ENCODE data around the gene FSTL3.
A peak's percentile ranks its signal among the peaks of the same experiment; 100 is the strongest.
"Not testable (repeated sequence)": the region's sequence is repeated elsewhere in the genome, so short reads cannot be mapped to it uniquely, and the experiment has no call there.

FSTL3 gene

DNA sequence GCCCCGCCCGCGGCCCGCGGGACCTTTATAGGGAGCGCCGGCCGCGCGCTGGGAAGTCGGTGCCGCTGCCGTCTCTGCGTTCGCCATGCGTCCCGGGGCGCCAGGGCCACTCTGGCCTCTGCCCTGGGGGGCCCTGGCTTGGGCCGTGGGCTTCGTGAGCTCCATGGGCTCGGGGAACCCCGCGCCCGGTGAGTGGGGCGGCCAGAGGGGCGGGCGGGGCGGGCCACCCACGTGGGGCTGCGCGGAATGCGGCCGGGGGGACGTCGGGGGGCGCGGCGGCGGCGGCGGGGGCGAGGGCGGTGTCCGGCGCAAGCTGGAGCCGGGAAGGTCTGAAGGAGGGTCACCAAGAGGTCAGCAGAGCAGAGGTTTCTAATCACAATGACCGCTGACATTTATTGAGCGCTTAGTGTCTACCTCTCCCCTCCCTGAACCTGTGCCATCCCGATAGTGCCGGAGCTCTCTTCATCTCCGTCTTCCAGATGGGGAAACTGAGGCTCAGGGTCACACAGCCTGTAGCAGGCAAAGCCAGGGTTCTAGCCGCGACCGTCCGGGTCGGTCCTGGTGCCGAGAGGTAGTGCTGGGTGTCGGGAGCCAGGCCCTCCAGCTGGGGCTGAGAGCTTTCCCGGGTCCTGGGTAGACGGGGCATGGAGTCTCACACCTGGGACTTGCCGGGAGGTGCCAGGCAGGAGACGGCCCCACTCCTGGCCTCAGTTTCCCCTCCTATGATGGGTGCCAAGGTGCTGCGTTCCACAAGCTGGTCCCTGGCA is at the start of gene FSTL3:
FSTL3 (plus strand) TSS at position 54 of the 767 bp plus-strand sequence; CDS start at position 86, 32 bp downstream.
- Mint-ChIP-seq H3K36me3 (no peaks in the 10 kb centered on the region), H3K27me3 (peaks cover 7% of the 10 kb centered on the region), H3K4me3 (peak within 1 kb of the TSS; percentile 51), H3K27ac (no peak within 1 kb of the TSS), H3K9me3 (ENCODE audit: low read depth) (no peaks in the 10 kb centered on the region), H3K4me1 (ENCODE audit: low read depth) (peaks cover 8% of the 10 kb centered on the region)

DNA sequence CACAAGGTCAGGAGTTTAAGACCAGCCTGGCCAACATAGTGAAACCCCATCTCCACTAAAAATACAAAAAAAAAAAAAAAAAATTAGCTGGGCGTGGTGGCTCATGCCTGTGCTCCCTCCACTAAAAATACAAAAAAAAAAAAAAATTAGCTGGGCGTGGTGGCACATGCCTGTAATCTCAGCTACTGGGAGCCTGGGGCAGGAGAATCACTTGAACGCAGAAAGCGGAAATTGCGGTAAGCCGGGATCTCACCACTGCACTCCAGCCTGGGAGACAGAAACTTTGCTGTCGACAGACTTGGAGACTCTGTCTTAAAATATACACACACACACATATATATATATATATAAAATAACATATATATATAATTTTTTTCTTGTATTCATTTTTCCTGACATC is 49.6 kb upstream of the FSTL3 start:
- not testable (repeated sequence) for H3K4me3 Mint-ChIP-seq; H3K27ac Mint-ChIP-seq; H3K9me3 Mint-ChIP-seq (ENCODE audit: low read depth); H3K27me3 Mint-ChIP-seq; H3K36me3 Mint-ChIP-seq
- H3K4me1 Mint-ChIP-seq (ENCODE audit: low read depth) = peaks cover 19% of the 10 kb centered on the region

DNA sequence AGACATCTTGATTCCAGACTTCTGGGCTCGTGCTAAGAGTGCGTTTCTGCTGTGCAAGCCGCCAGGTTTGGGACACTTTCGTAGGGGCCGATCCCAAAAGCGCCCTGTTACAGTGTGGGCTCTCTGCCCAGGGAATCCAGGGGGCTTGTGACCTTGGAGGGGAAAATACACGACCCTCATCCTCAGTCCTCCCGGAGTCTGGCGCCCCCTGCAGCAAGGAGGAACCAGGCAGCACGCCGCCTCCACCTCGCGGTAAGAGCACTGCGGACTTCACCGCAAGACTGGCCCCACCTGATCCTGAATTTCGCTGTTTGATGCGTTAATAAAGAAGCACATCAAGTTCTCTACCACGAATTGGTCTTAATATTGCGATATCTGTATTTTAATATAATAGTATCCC is 48.0 kb upstream of the FSTL3 start:
- H3K27ac Mint-ChIP-seq = no peak overlapping the region
- no peaks in the 10 kb centered on the region for H3K9me3 Mint-ChIP-seq (ENCODE audit: low read depth)
- H3K36me3 Mint-ChIP-seq = peaks cover 4% of the 10 kb centered on the region
- H3K4me3 Mint-ChIP-seq = no peak overlapping the region
- H3K4me1 Mint-ChIP-seq (ENCODE audit: low read depth) = peaks cover 24% of the 10 kb centered on the region
- H3K27me3 Mint-ChIP-seq = no peaks in the 10 kb centered on the region

DNA sequence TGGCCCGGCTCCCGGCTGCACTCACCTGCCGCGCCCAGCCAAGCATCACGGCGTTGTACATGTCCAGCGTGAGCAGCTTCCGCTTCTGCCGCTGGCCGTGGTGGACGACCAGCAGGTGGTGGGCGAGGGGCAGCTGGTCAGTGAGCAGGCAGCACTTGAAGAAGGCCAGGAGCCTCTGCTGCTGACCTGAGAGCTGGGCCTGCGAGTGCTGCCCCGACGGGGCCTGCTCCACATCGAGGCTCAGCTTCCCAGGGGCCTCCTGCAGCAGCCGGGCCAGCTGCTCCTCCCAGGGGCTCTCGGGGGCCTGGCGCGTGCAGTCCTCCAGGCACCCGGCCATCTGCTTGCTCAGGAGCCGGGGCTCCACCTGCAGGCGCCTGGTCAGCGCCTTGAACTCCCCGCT is 46.7 kb upstream of the FSTL3 start:
- not testable (repeated sequence) for H3K27ac Mint-ChIP-seq; H3K4me3 Mint-ChIP-seq; H3K36me3 Mint-ChIP-seq; H3K9me3 Mint-ChIP-seq (ENCODE audit: low read depth); H3K27me3 Mint-ChIP-seq
- H3K4me1 Mint-ChIP-seq (ENCODE audit: low read depth) = peaks cover 33% of the 10 kb centered on the region

DNA sequence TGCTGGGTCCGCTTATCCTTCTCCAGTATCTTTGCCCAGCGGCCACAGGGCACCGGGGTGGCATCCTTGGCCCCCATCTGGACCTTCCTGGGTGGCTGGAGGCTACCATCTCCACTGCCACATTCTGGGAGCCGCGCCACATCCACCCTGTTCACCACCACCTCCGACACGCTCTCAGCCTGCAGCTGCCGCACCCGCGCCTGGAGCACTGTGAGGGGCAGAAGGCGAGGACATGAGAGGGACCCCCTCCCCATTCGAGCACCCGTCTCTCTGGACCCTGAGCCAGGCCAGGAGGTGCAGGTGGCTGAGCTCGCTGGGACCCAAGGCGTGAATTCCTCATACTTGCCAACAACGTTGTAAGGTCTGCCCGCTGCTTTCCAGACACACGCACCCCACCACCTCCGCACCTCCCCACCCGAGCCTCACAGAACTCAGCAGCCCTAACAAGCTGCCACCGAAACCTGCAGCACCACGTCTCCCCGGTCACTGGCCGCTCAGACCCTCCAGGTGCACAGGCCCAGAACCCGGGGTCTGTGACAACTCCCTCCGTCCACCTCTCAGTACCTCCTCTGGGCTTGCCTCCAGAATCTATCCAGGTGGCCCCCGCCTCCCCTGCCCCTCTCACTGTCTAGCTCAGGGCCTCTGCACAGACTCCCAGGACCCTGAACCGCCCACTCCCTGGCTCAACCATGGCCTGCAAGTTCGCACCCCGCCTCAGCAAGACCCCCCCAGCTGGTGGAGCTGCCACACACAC is 46.1 kb upstream of the FSTL3 start:
- Mint-ChIP-seq H3K27me3 (no peaks in the 10 kb centered on the region), H3K36me3 (peaks cover 4% of the 10 kb centered on the region), H3K4me3 (no peak overlapping the region), H3K27ac (no peak overlapping the region), H3K9me3 (ENCODE audit: low read depth) (no peaks in the 10 kb centered on the region), H3K4me1 (ENCODE audit: low read depth) (peaks cover 33% of the 10 kb centered on the region)

DNA sequence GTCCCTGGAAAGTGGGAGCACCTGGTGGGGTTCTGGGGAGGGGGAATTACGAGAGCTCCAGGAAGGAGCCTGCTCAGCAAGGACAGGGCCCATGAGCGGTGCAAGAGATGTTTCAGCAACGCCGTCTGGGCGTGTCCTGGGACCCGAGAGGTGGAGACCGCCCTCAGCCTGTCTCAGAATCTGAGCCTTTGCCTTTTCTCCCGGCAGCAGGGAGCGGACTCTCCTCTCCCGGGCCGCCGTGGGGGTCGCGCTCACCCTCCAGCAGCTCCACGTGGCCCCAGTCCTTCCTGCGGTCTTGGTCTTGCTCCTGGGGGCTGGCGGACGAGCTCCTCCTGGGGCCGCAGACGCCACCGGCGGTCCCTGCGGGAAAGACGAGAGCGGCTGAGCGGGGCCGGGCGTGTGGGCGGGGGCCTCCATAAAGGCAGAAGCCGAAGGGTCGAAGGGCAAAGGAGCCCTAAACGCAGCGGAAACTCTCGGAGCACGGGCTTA is 43.6 kb upstream of the FSTL3 start:
- Mint-ChIP-seq H3K27me3 (no peaks in the 10 kb centered on the region), H3K9me3 (ENCODE audit: low read depth) (no peaks in the 10 kb centered on the region), H3K4me1 (ENCODE audit: low read depth) (peaks cover 32% of the 10 kb centered on the region), H3K36me3 (peaks cover 2% of the 10 kb centered on the region), H3K4me3 (peak overlapping the region; percentile 96), H3K27ac (peak overlapping the region; percentile 93)

DNA sequence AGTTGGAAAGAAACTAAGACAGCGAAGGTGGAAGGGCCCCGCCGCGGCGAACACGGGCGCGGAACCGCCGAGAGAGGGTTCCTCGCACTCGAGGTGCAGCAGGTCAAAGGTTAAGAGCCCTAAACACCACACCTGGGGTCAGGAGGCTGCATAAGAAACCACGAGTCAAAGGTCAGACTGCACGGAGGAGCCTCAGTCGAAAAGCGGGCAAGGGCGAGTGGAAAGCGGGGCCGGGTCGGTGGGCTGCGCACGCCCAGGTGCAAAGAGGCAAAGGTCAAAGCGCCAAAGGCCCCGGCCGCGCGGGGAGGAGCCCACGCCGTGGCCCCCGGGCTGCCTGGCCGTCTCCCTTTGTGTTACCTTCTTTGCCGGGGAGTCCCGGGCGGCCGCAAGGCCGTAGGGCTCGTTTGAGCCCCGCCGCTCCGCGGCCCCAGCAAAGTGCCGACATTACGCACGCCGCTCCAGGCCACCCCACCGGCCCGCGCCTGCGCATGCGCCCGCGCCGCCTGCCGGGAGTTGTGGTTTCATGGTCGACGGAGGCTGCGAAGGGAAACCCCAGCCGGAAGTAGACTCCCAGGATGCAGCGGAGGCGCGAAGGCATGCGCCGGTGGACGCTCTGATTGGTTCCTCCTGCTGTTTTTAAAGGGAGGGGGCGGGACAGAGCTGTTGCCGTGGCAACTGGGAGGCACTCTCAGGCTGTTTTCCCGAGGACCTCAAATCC is 43.0 kb upstream of the FSTL3 start, which contains the start of gene POLRMT:
POLRMT (minus strand) TSS at position 470 of the 718 bp plus-strand sequence; CDS start at position 445, 25 bp downstream.
- no peaks in the 10 kb centered on the region for H3K27me3 Mint-ChIP-seq
- H3K36me3 Mint-ChIP-seq = peaks cover 2% of the 10 kb centered on the region
- H3K27ac Mint-ChIP-seq = peak within 1 kb of the TSS; percentile 93
- H3K9me3 Mint-ChIP-seq (ENCODE audit: low read depth) = no peaks in the 10 kb centered on the region
- H3K4me1 Mint-ChIP-seq (ENCODE audit: low read depth) = peaks cover 32% of the 10 kb centered on the region
- H3K4me3 Mint-ChIP-seq = peak within 1 kb of the TSS; percentile 96

DNA sequence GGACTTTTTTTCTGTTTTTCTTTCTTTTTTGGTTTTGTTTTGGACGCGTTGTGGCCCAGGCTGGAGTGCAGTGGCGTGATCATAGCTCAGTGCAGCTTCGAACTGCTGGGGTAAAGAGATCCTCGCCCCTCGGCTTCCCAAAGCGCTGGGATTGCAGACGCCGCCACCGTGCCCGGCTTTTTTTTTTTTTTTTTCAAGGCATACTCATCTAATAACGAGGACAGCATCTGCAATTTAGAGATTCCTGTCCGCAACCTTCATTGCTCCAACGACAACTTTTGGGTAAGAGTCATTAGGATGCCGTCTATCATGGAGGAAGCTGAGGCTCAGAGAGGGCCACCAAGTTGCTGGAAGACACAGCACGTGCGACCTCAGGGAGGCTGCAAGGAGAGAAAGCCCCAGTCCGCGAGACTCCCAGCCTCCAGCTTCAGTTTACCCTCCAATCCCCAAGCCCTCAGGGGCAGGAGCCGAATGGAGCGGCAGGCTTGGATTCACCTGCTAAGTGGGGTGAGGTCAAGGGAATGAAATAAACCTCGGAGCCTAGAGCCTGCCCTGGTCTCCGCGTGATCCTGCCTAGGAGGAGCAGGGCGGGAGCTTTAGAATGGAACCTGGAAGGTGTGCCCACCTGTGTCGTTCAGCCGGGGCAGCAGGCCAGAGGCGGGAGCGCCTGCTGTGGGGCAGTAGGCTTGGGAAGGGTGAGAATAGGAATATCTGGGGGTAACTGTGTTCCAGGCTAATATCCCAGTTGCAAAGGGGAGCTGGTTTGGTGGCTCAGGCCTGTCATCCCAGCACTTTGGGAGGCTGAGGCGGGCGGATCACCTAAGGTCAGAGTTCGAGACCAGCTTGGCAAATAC is 42.2 kb upstream of the FSTL3 start:
- Mint-ChIP-seq H3K27ac (peak overlapping the region; percentile 83), H3K27me3 (no peaks in the 10 kb centered on the region), H3K36me3 (peaks cover 1% of the 10 kb centered on the region), H3K4me3 (peak overlapping the region; percentile 96), H3K9me3 (ENCODE audit: low read depth) (no peaks in the 10 kb centered on the region), H3K4me1 (ENCODE audit: low read depth) (peaks cover 30% of the 10 kb centered on the region)

DNA sequence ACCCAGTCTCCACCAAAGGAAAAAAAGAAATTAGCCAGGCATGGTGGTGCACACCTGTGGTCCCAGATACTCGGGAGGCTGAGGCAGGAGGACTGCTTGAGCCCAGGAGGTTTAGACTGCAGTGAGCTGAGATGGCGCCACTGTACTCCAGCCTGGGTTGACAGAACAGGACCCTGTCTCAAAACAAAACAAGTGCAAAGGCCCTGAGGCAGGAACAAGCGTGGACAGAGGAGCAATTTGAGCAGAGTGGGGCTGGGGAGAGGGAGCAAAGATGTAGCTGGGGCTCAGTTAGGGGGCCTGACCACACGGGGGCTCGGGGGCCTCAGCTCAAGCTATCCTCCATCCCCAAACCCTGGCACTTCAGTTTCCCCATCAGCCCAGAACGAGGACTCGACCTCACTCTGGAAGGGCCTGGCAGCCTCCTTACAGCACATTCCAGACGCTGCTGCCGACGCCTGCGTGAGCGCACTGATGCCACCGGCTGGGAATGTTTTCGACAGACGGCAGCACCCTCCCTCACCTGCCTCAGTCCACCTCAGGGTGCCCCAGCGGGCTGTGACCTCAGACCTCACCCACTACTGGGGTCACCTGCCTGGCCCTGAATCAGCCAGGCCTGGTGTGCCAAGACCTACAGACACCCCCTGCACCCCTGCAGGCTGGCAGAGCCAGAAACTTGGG is 41.1 kb upstream of the FSTL3 start:
- H3K9me3 Mint-ChIP-seq (ENCODE audit: low read depth) = no peaks in the 10 kb centered on the region
- H3K36me3 Mint-ChIP-seq = no peaks in the 10 kb centered on the region
- no peaks in the 10 kb centered on the region for H3K27me3 Mint-ChIP-seq
- no peak overlapping the region for H3K4me3 Mint-ChIP-seq
- H3K27ac Mint-ChIP-seq = no peak overlapping the region
- H3K4me1 Mint-ChIP-seq (ENCODE audit: low read depth) = peaks cover 31% of the 10 kb centered on the region

DNA sequence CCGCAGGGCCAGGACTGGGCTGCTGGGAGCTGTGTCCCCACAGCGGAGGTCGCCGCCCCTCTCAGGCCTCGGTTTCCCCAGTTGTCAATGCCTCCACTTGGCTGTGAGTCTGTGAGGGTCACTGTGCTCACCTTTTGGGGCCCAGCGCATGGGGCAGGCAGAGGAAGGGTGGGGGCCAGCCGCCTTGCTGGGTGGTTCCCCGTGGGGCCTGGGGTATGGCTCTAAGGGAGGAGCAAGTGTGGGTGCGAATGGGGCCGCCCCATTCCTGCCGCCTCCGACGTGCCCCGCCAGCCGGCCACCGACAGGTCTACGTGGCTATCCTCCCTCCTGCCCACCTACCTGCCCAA is 37.3 kb upstream of the FSTL3 start:
- no peaks in the 10 kb centered on the region for H3K9me3 Mint-ChIP-seq (ENCODE audit: low read depth)
- peak overlapping the region; percentile 87 for H3K4me3 Mint-ChIP-seq
- no peak overlapping the region for H3K27ac Mint-ChIP-seq
- H3K27me3 Mint-ChIP-seq = no peaks in the 10 kb centered on the region
- peaks cover 11% of the 10 kb centered on the region for H3K4me1 Mint-ChIP-seq (ENCODE audit: low read depth)
- H3K36me3 Mint-ChIP-seq = no peaks in the 10 kb centered on the region

DNA sequence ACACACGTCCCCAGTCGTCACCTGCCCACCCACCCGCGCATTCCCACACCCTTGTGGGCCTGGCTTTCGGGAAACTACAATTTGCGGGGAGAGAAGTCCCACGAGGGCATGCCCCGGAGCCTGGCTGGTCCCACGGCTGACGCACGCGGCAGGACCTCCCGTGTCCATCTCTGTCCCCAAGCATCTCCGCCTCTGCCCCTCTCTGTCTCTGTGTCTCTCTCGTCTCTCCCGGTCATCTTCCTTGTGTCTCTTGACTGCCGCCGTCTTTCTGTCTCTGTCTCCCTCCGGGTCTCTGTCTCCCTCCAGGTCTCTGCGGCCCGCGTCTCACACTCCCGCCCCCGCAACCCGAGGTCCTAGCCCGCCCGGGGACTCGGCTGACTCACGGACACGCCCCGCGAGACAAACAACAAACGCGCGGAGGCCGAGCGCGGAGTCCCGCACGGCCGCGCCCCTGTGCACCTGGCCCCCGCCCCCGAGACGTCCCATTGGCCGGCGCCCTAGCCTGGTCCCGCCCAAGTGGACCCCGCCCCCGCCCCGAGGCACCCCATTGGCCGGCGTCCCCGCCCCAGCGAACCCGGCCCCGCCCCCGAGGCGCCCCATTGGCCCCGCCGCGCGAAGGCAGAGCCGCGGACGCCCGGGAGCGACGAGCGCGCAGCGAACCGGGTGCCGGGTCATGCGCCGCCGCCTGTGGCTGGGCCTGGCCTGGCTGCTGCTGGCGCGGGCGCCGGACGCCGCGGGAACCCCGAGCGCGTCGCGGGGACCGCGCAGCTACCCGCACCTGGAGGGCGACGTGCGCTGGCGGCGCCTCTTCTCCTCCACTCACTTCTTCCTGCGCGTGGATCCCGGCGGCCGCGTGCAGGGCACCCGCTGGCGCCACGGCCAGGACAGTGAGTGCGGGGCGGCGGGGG is 36.7 kb upstream of the FSTL3 start, which contains the start of gene FGF22:
FGF22 (plus strand) TSS at position 627 of the 908 bp plus-strand sequence; CDS start at position 674, 47 bp downstream.
- Mint-ChIP-seq H3K9me3 (ENCODE audit: low read depth) (no peaks in the 10 kb centered on the region), H3K4me3 (peak within 1 kb of the TSS; percentile 87)

DNA sequence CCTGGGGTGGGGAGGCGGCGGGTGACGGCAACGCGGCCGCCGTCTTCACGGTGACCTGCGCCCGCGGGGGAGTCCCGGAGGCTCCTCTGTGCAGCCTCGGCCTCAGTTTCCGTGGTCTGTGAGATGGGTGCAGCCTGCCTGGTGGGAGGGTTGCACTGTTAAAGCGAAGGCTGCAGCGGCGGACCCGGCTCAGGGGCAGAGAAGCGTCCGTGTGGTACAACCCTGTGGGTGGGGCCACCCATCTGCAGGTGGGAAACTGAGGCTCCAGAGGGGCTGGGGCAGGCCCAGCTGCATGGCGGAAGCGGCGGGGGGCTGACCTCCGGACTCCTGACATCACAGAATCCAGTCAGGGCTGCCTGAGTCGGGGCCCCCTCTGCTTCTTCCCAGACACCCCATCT is 36.0 kb upstream of the FSTL3 start:
- no peaks in the 10 kb centered on the region for H3K9me3 Mint-ChIP-seq (ENCODE audit: low read depth)
- no peak overlapping the region for H3K4me3 Mint-ChIP-seq
- H3K4me1 Mint-ChIP-seq (ENCODE audit: low read depth) = peaks cover 7% of the 10 kb centered on the region
- no peaks in the 10 kb centered on the region for H3K27me3 Mint-ChIP-seq
- no peaks in the 10 kb centered on the region for H3K36me3 Mint-ChIP-seq
- no peak overlapping the region for H3K27ac Mint-ChIP-seq

More for the DNA sequence above, 36.7 kb upstream of the FSTL3 start, which contains the start of gene FGF22:
- Mint-ChIP-seq H3K27me3 (no peaks in the 10 kb centered on the region), H3K36me3 (no peaks in the 10 kb centered on the region), H3K4me1 (ENCODE audit: low read depth) (peaks cover 7% of the 10 kb centered on the region), H3K27ac (peak within 1 kb of the TSS; percentile 85)

DNA sequence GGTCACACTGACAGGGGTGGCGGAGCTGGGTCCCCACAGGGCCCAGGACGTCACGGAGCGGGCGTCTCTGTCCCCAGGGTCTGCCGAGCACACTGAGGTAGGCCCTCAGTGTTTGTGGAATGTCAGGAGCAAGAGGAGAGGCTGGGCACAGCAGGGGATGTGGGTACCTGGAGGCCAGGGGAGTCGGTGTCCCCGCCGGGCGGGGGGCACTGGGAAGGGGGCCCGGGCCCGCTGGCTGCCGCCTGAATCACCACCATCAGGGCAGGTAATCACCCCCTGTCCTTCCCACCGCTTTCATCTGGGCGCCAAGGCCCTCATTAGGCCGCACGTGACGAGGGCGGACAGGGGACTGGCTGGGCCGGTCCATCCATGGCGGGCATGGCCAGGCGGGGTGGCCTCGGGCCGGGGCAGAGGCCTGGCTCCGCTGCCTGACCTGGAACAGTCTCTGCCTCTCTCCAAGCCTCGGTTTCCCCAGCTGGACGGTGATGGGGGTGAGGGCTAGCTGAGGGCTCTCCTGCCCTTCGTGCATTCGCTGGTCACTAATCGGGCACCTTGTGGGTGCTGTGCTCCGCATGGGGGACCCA is 35.5 kb upstream of the FSTL3 start:
- Mint-ChIP-seq H3K9me3 (ENCODE audit: low read depth) (no peaks in the 10 kb centered on the region), H3K4me1 (ENCODE audit: low read depth) (peaks cover 7% of the 10 kb centered on the region), H3K27ac (no peak overlapping the region), H3K27me3 (no peaks in the 10 kb centered on the region), H3K4me3 (no peak overlapping the region), H3K36me3 (no peaks in the 10 kb centered on the region)

Data from activated naive CD8-positive, alpha-beta T cell (primary cell).